NCI-H2029 (cell line): ENCODE data around the gene IRX1.

Source experiments
- DNase-seq: peaks from one replicate; lab custom pipeline; 2025; lab: John Stamatoyannopoulos, UW

The IRX1 gene

GRCh38 chr5:3650868-3651267 is 55.2 kb downstream of the IRX1 start:
- DNase-seq, result no peak
